ENCODE data around the gene DARS2.

Gene DARS2

DNA sequence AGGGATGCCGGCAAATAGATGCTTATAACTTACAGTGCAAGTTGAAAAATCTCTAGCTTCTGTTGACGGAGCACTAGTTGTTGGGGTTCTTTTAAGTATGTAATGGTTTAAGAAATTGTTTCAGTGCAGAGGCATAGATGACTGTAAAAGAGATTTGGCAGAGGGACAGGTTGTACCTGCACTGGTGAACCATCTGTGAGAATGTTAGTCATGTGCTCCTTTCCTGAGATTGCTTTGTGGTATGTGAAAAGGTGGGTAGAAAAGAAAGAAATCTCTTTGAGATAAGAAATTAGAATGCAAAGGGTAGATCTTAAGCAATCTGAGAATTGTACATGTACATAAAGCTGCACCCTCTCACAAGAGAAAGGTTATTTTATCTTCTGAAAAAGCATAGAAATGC lies 63.2 kb downstream of the DARS2 start:
- DNase-seq (ENCODE audit: low read depth) = no peak

DNA sequence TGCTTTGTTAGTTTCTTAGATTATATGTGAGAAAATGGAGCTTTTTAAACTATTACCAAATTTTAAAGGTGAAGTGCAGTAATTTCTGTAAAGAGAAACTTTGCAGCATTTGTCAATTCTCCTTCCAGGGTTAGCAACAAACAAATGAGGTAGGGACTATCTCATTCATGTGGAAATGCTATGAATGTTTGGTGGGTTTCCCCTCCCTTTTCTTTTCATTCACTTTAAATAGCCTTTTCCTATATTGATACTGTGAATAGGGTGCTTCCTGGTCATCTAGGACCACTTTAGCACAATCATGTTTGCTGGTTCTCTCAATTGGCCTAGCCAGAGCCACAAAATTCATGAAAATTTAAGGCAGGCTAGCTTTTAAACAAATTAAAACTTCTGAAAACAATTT lies 64.3 kb downstream of the DARS2 start:
- no peak for DNase-seq (ENCODE audit: low read depth)

DNA sequence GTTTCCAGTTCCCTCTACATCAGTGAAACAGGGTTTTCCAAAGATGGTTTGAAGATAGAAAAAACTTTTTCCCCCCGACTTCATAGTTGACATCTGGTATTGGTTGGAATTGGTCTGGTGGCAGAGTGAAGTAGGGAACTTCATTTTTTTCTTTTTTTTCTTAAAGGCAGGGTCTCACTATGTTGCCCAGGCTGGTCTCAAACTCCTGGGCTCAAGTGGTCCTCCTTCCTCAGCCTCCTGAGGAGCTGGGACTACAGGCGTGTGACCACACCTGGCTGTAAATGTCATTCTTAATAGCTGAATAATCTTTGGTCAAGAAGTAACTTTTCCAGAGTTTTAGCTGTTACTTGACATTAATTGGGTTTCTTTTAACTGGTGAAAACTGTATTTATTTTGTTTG lies 65.4 kb downstream of the DARS2 start:
- no peak for DNase-seq (ENCODE audit: low read depth)

DNA sequence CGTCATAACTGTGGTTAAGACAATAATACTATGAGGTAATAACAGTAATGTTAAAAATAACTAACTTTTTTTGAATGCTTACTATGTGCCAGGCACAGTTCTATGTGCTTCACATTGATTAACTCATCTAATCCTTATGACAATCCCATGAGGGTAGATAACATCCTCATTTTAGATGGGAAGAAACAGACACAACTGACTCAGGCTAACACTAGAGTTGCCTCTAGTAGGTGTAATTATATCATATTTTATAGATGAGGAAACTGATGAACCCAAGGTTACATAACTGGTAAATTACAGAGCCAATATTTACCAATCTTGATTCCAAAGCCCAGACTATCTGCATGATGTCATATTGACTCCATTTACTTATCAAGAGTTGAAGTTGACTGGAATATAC lies 69.1 kb downstream of the DARS2 start:
- DNase-seq (ENCODE audit: low read depth) = no peak

DNA sequence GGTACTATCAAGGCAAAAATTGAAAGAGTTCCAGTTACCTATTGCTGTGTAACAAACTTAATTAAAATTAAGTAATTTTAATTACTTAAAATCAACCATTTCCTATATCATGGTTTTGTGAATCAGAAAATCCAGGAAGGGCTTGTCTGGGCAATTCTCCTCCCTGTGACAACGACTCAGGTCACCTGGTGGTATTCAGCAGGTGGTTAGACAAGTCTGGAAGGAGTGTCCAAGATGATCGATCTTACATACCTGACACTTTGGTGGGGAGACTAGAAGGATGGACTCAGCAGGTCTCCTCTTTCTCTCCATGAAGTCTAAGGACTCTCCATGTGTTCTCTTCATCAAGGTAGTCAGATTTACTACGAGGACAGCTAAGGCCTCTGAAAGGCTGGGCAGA lies 69.7 kb downstream of the DARS2 start:
- no peak for DNase-seq (ENCODE audit: low read depth)

DNA sequence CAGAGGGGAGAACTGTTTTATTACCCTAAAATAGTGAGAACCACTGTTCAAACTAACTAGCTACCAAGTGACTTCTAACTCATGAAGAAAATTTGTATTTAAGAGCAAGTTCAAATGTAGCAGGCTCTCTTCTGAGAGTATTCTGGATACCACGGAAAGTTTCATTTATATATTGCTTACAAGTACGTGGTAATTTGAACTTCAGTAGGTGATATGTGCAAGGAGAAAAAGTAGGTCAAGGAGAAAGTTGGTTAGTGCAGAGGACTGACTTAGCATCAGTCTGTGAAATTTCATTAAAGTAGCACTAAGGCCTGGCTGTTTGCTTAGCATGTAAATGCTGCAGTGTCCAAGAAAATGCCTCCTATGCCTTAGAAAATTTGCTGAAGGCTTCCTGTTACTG lies 76.0 kb downstream of the DARS2 start:
- no peak for DNase-seq (ENCODE audit: low read depth)

DNA sequence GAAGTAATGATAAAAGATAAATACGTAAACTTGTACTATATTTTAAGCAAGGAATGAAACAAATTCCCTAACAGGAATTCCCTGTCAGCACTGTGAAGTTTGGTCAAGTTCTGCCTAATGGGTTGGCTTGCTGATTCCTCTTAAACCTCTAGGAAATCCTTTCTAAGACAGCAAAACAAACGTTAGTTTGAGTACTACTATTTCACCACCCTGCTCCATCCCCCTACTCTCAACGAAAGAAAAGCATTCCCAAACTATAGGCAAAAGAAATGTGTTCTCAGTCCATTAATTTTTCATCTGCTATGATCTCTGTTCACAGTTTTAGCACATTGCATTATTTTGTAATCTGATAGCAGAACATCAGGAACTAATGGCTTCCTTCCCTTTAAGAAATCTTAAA lies 76.5 kb downstream of the DARS2 start:
- DNase-seq (ENCODE audit: low read depth) = no peak

DNA sequence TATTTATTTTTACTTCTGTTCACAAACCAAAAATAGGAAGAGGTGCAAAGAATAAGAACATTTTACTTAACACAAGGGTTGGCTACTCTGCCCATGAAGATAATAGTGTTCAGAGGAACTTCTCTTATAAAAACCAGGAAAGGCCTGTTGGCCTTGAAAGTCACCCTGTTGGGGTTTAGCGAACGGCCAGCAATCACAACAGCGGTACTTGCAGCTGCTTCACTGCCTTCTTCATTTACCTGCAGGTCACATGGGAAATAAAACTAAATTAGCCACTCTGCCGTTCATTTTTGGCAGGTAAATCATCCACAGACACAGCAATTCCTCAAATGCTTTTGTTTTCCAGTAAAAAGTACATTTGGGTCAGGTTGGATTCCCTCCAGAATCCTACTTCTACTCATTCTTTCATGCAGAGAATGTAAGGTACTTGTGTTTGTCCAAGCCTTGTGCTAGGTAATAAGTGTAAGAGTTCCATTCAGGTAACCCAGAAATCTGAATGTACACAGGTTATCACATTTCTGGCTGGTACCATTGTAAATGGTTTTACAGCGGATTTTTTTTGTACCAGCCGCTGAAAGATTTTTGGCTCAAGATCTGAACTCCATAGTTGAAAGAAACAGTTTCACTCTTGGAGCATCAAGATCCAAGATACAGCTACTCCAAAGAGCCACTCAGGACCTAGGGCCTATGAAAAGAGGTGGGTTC lies 79.5 kb downstream of the DARS2 start:
- no peak for DNase-seq (ENCODE audit: low read depth)
